HG02885 (cell line): ENCODE data around the gene PCGF1.
"Not testable (repeated sequence)": the region's sequence is repeated elsewhere in the genome, so short reads cannot be mapped to it uniquely, and the experiment has no call there.

Experiments
- ATAC-seq: cut with Tn5 transposase; IDR thresholded peaks from one replicate; pipeline ENCODE4 v1.9.1; 2021; ENCODE audit warnings: mild to moderate bottlenecking; ENCODE audit not compliant: unreplicated experiment, poor library complexity

PCGF1 gene

GRCh38 chr2:74481961-74482800, 25.3 kb downstream of the PCGF1 start:
- peak; percentile 40 for ATAC-seq

DNA sequence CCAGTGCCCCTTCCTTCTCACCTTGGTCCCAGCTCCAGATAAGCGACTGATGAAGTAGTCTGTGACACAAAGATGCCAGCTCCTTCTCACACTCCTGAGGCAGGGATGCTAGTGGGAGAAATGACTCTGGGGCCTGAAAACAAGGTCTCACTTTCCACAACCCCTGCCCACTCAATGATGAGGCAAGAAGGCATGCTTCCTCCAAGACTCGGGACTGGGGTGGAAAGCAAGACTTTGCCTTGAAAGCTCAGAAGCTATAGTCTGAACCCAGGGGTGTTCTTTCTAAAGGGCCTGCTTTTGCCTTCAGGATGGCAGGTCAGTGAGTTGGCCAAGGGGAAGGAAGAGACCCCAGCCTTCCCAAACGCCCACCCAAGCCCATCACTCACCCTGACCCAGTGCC, 26.1 kb downstream of the PCGF1 start:
- ATAC-seq, result no peak

DNA sequence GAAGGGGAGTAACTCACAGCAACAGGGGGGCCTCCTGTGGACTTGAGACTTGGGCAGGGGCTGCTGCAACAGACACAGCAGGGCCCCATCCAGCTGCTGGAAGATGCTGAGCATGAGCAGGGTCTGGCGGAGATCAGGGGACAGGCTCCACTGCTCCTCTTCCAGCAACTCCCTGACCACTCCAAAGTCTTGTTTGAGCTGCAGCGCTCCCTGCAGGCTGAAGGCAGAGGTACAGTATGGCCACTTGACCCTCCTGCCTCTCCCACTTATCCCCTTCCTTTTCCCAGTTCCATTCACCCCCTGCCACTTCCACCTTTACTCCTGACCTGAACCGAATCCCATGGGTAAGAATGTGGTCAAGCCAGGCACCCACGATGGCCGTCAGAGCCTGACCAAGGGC, 32.6 kb downstream of the PCGF1 start:
- ATAC-seq, result no peak

- no peak for ATAC-seq
These were observed 33.0 kb downstream of the PCGF1 start for GRCh38 chr2:74474481-74474880.

- no peak for ATAC-seq
These were observed 34.6 kb downstream of the PCGF1 start for GRCh38 chr2:74472945-74473258.

DNA sequence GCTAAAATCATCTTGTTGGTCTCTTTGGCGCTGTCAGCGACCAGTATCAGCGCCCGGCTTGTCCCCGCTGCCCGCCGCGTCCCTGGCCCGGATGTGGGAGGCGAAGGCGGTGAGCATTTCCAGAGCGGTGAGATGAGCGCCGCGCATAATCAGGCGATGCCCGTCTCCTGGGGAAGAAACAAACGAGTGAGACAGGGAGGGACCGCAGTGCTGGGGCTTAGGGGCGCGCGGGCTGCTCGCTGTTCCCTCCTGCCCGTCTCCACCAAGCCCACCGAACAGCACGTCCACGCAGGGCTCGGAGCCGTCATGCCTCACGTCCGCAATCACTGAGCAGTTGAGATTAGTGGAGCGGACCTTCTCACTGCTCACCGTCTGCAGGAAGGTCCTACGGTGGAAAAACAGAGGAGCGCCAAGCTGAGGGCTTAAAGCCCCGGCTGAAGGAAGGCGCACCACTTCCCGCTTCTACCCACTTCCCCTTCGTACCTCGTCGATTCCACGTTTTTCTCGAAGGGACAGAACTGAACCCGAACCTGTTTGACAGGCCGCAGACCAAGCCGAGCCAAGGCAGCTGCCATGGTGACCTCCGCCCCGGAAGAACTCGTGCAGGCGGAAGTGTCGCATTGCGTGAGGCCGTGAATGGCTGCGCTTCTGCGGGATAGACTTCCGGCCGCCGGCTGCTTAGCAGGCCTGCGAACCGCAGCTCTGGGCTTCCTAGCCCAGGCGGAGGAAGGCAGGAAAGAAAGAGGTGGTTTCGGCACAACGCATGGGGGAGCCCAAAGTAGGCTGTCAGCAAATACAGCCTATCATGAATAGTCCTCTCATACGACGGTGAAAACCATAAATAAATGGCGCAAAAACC, 35.2 kb downstream of the PCGF1 start, which contains the start of gene MRPL53:
Gene MRPL53, minus strand, starts transcription at position 595 of the 859 bp plus-strand sequence. Its CDS starts 20 bp downstream, at position 575.
- peak; percentile 87 for ATAC-seq

DNA sequence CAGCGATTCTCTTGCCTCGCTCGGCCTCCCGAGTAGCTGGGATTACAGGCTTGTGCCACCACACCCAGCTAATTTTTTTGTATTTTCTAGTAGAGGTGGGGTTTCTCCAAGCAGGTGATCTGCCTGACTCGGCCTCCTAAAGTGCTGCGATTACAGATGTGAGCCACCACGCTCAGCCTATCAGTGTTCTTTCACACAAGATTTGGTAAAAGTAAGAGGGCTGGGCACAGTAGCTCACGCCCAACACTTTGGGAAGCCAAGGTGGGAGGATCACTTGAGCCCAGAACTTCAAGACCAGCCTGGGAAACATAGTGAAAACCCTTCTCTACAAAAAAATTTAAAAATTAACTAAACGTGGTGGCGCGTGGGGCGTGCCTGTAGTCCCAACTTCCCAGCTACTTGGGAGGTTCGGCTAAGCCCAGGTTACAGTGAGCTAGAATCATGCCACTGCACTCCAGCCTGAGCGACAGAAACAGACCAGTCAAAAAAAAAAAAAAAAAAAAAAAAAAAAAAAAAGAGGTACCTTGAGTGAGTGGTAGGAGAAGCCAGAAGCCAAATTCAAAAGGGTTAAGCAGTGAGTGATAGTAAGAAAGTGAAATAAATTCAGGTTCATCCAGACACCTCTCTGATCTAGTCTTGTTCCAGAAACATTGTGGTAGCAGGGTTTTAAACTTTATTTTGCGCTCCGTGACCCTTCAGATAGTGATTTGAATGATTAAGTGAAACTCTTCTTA, 36.0 kb downstream of the PCGF1 start:
- no peak for ATAC-seq

GRCh38 chr2:74470742-74471141, 36.8 kb downstream of the PCGF1 start:
- ATAC-seq, result not testable (repeated sequence)

- no peak for ATAC-seq
These were observed 43.1 kb downstream of the PCGF1 start for GRCh38 chr2:74464406-74464805.

- ATAC-seq, result no peak
These were observed 44.7 kb downstream of the PCGF1 start for GRCh38 chr2:74462786-74463105.

- no peak for ATAC-seq
These were observed 45.3 kb downstream of the PCGF1 start for GRCh38 chr2:74462054-74462785.

DNA sequence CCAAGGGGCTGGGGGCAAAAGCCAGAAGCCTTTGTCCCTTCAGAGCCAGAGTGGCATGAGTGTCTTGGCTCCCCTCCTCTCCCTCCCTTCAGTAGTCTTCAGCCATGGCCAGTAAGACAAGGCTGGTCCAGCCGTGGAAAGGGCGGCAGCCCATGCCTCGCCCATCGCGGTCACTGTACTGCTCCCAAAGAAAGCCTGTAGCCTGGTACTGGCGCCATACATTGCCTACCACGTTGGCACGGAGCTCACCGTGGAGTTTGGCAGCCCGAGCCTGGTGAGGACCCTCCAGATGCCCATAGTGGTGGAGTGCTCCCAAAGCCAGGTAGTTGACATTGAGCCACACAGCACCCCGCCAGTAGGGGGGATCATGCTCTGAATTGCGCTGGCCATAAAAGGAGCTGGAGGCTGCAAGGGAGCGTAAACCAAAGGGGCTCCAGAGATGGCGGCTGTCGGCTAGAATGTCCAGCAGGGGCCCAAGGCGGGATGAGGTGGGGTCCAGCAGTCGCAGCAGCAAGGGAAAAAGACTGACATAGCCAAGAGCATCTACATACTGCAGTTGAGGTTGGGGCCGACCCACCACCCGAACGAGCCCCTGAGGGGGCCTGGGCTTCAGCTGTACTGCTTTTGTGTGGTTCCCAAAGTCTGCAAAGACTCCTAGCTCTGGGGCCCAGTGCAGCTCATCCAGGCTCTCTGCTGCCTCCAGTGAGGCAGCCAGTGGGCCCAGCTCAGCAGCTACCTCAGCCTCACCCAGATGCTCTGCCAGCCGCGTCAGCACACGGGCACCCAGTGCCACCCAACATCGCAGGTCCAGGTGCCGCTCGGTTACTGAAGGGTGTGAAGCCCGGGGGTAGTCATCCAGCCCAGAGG, 46.1 kb downstream of the PCGF1 start:
- ATAC-seq, result no peak

DNA sequence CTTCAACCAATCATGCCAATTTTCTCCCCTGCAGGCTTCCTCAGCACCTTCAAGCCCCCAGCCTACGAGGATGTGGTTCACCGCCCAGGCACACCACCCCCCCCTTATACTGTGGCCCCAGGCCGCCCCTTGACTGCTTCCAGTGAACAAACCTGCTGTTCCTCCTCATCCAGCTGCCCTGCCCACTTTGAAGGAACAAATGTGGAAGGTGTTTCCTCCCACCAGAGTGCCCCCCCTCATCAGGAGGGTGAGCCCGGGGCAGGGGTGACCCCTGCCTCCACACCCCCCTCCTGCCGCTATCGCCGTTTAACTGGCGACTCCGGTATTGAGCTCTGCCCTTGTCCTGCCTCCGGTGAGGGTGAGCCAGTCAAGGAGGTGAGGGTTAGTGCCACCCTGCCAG, 47.3 kb downstream of the PCGF1 start:
- not testable (repeated sequence) for ATAC-seq

GRCh38 chr2:74459503-74460118, 47.9 kb downstream of the PCGF1 start:
- not testable (repeated sequence) for ATAC-seq

GRCh38 chr2:74458938-74459363, 48.5 kb downstream of the PCGF1 start:
- ATAC-seq, result no peak

- ATAC-seq, result peak; percentile 83
These were observed 49.2 kb downstream of the PCGF1 start, which contains the start of gene WBP1 for GRCh38 chr2:74458132-74458937. Gene WBP1, plus strand, starts transcription at chr2:74458438. Its CDS starts 165 bp downstream, at chr2:74458603.

DNA sequence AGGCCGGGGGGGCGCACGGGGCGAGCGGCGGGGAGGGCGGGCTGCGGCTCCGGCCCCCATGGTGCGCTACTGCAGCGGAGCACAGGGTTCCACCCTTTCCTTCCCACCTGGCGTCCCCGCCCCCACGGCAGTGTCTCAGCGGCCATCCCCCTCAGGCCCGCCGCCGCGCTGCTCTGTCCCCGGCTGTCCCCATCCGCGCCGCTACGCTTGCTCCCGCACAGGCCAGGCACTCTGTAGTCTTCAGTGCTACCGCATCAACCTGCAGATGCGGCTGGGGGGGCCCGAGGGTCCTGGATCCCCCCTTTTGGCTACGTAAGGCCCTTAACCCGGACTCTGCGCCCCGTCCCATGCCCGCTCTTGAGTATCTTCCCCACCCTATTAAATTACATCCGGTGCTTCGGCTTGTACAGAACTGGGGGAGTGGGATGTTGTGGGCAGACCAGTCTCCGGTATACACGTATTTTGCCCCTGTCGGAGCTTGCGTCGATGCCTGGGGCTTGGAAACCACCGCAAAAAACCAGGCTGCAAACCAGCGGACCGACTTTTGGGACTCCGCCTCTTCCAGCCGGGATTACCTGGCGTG, 49.9 kb downstream of the PCGF1 start:
- peak; percentile 35 for ATAC-seq
